Measurements from ENCODE around the gene ERGIC2.

GRCh38 chr12:29405561-29405960 is 24.6 kb upstream of the ERGIC2 start:
- TF ChIP-seq, protein P1, sequence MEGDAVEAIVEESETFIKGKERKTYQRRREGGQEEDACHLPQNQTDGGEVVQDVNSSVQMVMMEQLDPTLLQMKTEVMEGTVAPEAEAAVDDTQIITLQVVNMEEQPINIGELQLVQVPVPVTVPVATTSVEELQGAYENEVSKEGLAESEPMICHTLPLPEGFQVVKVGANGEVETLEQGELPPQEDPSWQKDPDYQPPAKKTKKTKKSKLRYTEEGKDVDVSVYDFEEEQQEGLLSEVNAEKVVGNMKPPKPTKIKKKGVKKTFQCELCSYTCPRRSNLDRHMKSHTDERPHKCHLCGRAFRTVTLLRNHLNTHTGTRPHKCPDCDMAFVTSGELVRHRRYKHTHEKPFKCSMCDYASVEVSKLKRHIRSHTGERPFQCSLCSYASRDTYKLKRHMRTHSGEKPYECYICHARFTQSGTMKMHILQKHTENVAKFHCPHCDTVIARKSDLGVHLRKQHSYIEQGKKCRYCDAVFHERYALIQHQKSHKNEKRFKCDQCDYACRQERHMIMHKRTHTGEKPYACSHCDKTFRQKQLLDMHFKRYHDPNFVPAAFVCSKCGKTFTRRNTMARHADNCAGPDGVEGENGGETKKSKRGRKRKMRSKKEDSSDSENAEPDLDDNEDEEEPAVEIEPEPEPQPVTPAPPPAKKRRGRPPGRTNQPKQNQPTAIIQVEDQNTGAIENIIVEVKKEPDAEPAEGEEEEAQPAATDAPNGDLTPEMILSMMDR (IDR thresholded peaks at IDR 0.05), result no peak
- TF ChIP-seq POLR2A (IDR thresholded peaks at IDR 0.05) (no peak), POLR2AphosphoS5 (IDR thresholded peaks at IDR 0.05) (no peak)

All from suprapubic skin (tissue), 4 donors.